Suprapubic skin (tissue), 4 donors: ENCODE measurements around the gene TMC7.

Experiments used
- EP300 ChIP-seq: sonication (generic); formaldehyde crosslinking; IDR thresholded peaks from one replicate; pipeline ENCODE4 v1.6.1; 2017; ENCODE audit warnings: antibody characterized with exemption
- POLR2A ChIP-seq, 2 donors: fragments of 450-650 bp; IDR thresholded peaks; one replicate each; pipeline ENCODE4 v1.6.1; 2017; ENCODE audit warnings: antibody characterized with exemption in 2 of 2, mild to moderate bottlenecking in 2 of 2, moderate library complexity in 2 of 2
- POLR2AphosphoS5 ChIP-seq, 3 donors: sonication (generic); formaldehyde crosslinking; IDR thresholded peaks; one replicate each; pipeline ENCODE4 v1.6.1; 2017; ENCODE audit warnings: antibody characterized with exemption in 3 of 3
- TF ChIP-seq, protein P1 (sequence below), 2 donors: fragments of 200-600 bp in 1 of 2; fragments of 450-650 bp in 1 of 2; sonication (generic) in 1 of 2; IDR thresholded peaks; one replicate each; pipeline ENCODE4 v1.5.1; 2016 to 2019; ENCODE audit warnings: antibody characterized with exemption in 2 of 2, mild to moderate bottlenecking in 1 of 2, moderate library complexity in 1 of 2

- TF ChIP-seq POLR2A (IDR thresholded peaks at IDR 0.05): no peak
- no peak for TF ChIP-seq POLR2AphosphoS5 (IDR thresholded peaks at IDR 0.05)
- TF ChIP-seq, protein P1, sequence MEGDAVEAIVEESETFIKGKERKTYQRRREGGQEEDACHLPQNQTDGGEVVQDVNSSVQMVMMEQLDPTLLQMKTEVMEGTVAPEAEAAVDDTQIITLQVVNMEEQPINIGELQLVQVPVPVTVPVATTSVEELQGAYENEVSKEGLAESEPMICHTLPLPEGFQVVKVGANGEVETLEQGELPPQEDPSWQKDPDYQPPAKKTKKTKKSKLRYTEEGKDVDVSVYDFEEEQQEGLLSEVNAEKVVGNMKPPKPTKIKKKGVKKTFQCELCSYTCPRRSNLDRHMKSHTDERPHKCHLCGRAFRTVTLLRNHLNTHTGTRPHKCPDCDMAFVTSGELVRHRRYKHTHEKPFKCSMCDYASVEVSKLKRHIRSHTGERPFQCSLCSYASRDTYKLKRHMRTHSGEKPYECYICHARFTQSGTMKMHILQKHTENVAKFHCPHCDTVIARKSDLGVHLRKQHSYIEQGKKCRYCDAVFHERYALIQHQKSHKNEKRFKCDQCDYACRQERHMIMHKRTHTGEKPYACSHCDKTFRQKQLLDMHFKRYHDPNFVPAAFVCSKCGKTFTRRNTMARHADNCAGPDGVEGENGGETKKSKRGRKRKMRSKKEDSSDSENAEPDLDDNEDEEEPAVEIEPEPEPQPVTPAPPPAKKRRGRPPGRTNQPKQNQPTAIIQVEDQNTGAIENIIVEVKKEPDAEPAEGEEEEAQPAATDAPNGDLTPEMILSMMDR (IDR thresholded peaks at IDR 0.05): no peak
- TF ChIP-seq EP300: no peak
Measured at GRCh38 chr16:19084879-19085278, 101.1 kb downstream of the TMC7 start.
